ENCODE results near the gene SPATS2. TPM values are rescaled to one million over a fixed set of nuclear protein-coding genes. Genes with fewer than 3 reads are reported as not detected.

Gene SPATS2
- polyA plus RNA-seq, 1 experiment = 100 TPM

GRCh38 chr12:49519574-49519936 lies 152.3 kb downstream of the SPATS2 start:
- Histone ChIP-seq H3K4me3 (ENCODE audit: low read depth, low read length) (no peak overlapping the region), H3K27me3 (ENCODE audit: control insufficient read depth, insufficient read depth, low read length) (no peaks in the 10 kb centered on the region), H3K27ac (ENCODE audit: low read depth, low read length) (no peak overlapping the region), H3K9me3 (ENCODE audit: control insufficient read depth, insufficient read depth, low read length) (no peaks in the 10 kb centered on the region)
- no peak for DNase-seq (ENCODE audit: low read depth, low spot score)
- POLR2A ChIA-PET = no interaction called here
- TF ChIP-seq CTCF (IDR thresholded peaks at IDR 0.05; ENCODE audit: low read depth, low read length) = no peak
- CTCF ChIA-PET = interaction anchor here (0.7 to 2.6 kb wide), 4 partner anchors 61 to 177 kb away, joined by 3 to 30 read pairs (median 6); no protein-coding TSS in a partner anchor

GRCh38 chr12:49521389-49521788 lies 154.1 kb downstream of the SPATS2 start:
- POLR2A ChIA-PET = no interaction called here
- TF ChIP-seq CTCF (IDR thresholded peaks at IDR 0.05; ENCODE audit: low read depth, low read length) = no peak

DNA sequence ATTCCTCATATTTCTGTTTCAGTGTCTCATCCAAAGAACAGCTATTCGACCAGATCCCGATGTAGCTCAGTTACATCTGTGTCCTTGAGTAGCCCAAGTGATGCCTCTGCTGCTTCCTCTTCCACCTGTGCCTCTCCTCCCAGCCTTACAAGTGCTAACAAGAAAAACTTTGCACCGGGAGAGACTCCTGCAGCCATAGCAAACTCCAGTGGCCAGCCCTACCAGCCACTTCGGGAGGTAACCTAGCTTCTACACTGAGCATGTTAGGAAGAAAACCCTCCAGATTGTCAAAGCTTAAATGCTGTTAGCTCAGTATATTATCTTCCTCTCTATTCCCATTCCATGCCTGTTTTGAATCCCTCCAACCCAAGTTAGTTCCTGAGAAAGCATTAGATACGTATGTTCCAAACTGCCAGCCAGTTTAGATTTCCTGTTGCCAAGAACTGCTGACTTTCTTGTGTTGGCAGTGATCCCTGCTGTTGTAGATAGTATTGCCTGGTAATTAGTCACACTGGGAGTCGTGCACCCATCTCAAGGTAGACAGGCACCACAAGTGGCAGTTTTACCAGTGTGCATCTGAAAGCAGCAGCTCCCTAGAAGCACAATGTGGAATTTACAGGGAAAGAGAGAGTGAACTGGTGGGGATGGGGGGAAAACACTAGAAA lies 157.5 kb downstream of the SPATS2 start:
- Histone ChIP-seq H3K9me3 (ENCODE audit: control insufficient read depth, insufficient read depth, low read length) (no peaks in the 10 kb centered on the region), H3K4me3 (ENCODE audit: low read depth, low read length) (no peak overlapping the region), H3K27ac (ENCODE audit: low read depth, low read length) (no peak overlapping the region), H3K27me3 (ENCODE audit: control insufficient read depth, insufficient read depth, low read length) (no peaks in the 10 kb centered on the region)
- CTCF ChIA-PET = interaction anchor here (1.1 to 6.1 kb wide), 3 partner anchors 10 to 167 kb away, joined by 4 to 45 read pairs (median 18); no protein-coding TSS in a partner anchor
- DNase-seq (ENCODE audit: low read depth, low spot score) = no peak
- POLR2A ChIA-PET = no interaction called here
- TF ChIP-seq CTCF (IDR thresholded peaks at IDR 0.05; ENCODE audit: low read depth, low read length) = no peak

More at GRCh38 chr12:49521389-49521788, 154.1 kb downstream of the SPATS2 start:
- no peaks in the 10 kb centered on the region for H3K9me3 ChIP-seq (ENCODE audit: control insufficient read depth, insufficient read depth, low read length)
- H3K27ac ChIP-seq (ENCODE audit: low read depth, low read length) = no peak overlapping the region
- no peak for DNase-seq (ENCODE audit: low read depth, low spot score)
- no peaks in the 10 kb centered on the region for H3K27me3 ChIP-seq (ENCODE audit: control insufficient read depth, insufficient read depth, low read length)
- CTCF ChIA-PET = no interaction called here
- H3K4me3 ChIP-seq (ENCODE audit: low read depth, low read length) = no peak overlapping the region

DNA sequence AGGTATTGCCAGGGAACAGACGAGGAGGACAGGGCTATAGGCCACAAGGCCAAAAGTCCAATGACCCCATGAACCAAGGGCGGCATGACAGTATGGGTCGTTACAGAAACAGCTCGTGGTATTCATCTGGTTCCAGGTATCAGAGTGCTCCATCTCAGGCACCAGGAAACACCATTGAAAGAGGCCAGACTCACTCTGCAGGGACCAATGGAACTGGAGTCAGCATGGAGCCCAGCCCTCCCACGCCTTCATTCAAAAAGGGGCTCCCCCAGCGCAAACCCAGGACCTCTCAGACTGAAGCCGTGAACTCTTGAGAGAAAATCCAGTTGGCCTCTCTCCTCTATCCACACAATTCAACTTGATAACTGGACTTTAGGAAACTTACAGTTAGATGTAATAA lies 158.7 kb downstream of the SPATS2 start:
- DNase-seq (ENCODE audit: low read depth, low spot score) = no peak
- Histone ChIP-seq H3K9me3 (ENCODE audit: control insufficient read depth, insufficient read depth, low read length) (no peaks in the 10 kb centered on the region), H3K4me3 (ENCODE audit: low read depth, low read length) (no peak overlapping the region), H3K27me3 (ENCODE audit: control insufficient read depth, insufficient read depth, low read length) (no peaks in the 10 kb centered on the region), H3K27ac (ENCODE audit: low read depth, low read length) (no peak overlapping the region)
- POLR2A ChIA-PET = no interaction called here
- TF ChIP-seq CTCF (IDR thresholded peaks at IDR 0.05; ENCODE audit: low read depth, low read length) = no peak
- CTCF ChIA-PET = interaction anchor here (1.0 to 6.1 kb wide), 3 partner anchors 11 to 179 kb away, joined by 3 to 45 read pairs (median 18); no protein-coding TSS in a partner anchor

- TF ChIP-seq CTCF (IDR thresholded peaks at IDR 0.05; ENCODE audit: low read depth, low read length) = no peak
- H3K4me3 ChIP-seq (ENCODE audit: low read depth, low read length) = no peak overlapping the region
- ChIA-PET CTCF (interaction anchor here (1.0 to 6.1 kb wide), 4 partner anchors 13 to 180 kb away, joined by 3 to 45 read pairs (median 12); no protein-coding TSS in a partner anchor), POLR2A (no interaction called here)
- H3K27ac ChIP-seq (ENCODE audit: low read depth, low read length) = no peak overlapping the region
- no peaks in the 10 kb centered on the region for H3K9me3 ChIP-seq (ENCODE audit: control insufficient read depth, insufficient read depth, low read length)
- H3K27me3 ChIP-seq (ENCODE audit: control insufficient read depth, insufficient read depth, low read length) = no peaks in the 10 kb centered on the region
- no peak for DNase-seq (ENCODE audit: low read depth, low spot score)
These were observed 160.3 kb downstream of the SPATS2 start for GRCh38 chr12:49527361-49528130.
